Transverse colon (tissue), 4 donors: ENCODE measurements around the gene UNC13A. TPM values are rescaled to one million over a fixed set of nuclear protein-coding genes. Genes with fewer than 3 reads are reported as not detected.

Experiments used
- DNase-seq: peaks from one replicate; pipeline ENCODE4 v3.0.0-alpha.2; 2019
- H3K27ac ChIP-seq, 4 donors: fragments of 200-600 bp; sonication (generic); 2 replicates each; pipeline ENCODE4 v1.5.1; 2016 to 2018; ENCODE audit warnings: inconsistent platforms in 4 of 4
- H3K27me3 ChIP-seq: fragments of 200-600 bp; sonication (generic); 2 replicates; pipeline ENCODE4 v1.5.1; 2017; ENCODE audit warnings: inconsistent platforms
- H3K36me3 ChIP-seq, 4 donors: fragments of 200-600 bp; sonication (generic); 2 replicates each; pipeline ENCODE4 v1.5.1; 2017 to 2019; ENCODE audit warnings: inconsistent platforms in 4 of 4
- H3K4me1 ChIP-seq, 4 donors: fragments of 200-600 bp; sonication (generic); 2 replicates each; pipeline ENCODE4 v1.5.1; 2017 to 2020; ENCODE audit warnings: inconsistent platforms in 4 of 4
- H3K4me3 ChIP-seq, 4 donors: fragments of 200-600 bp; sonication (generic); 1 replicate in 1 of 4; 2 replicates in 3 of 4; pipeline versions ENCODE4 v1.5.1 to v1.6.1; 2017 to 2019; ENCODE audit warnings: inconsistent platforms in 4 of 4
- H3K9me3 ChIP-seq, 2 donors: fragments of 200-600 bp; sonication (generic); 2 replicates each; pipeline ENCODE4 v1.5.1; 2017 to 2019; ENCODE audit warnings: inconsistent platforms in 2 of 2
- CTCF ChIP-seq, 5 experiments: fragments of 200-600 bp in 3 of 5; fragments of 450-650 bp in 2 of 5; sonication (generic) in 3 of 5; IDR thresholded peaks; 1 replicate in 2 of 5; 2 replicates in 3 of 5; pipeline ENCODE4 v1.5.1; 2016 to 2017; ENCODE audit warnings: antibody characterized with exemption in 5 of 5, inconsistent platforms in 3 of 5, mild to moderate bottlenecking in 2 of 5, moderate library complexity in 1 of 5
- EP300 ChIP-seq: sonication (generic); formaldehyde crosslinking; IDR thresholded peaks from one replicate; pipeline ENCODE4 v1.6.1; 2017; ENCODE audit warnings: antibody characterized with exemption, low read depth
- POLR2A ChIP-seq: fragments of 450-650 bp; IDR thresholded peaks from one replicate; pipeline ENCODE4 v1.6.1; 2016; ENCODE audit warnings: antibody characterized with exemption, mild to moderate bottlenecking, moderate library complexity
- POLR2AphosphoS5 ChIP-seq, 3 donors: sonication (generic); formaldehyde crosslinking; IDR thresholded peaks; one replicate each; pipeline ENCODE4 v1.6.1; 2016; ENCODE audit warnings: antibody characterized with exemption in 3 of 3
- WGBS, 2 donors: methylation state at CpG; one replicate each; pipeline ENCODE4 v1.1.5; 2018; ENCODE audit warnings: low coverage in 1 of 2; 5-methylcytosine and 5-hydroxymethylcytosine counted together
- in situ Hi-C, 4 donors: fragments of 200-750 bp; cut with MboI; loops; one replicate each; pipeline versions ENCODE4 v1.15.0 to v1.15.1; 2017; ENCODE audit warnings: low sequenced_read_pairs in 3 of 4, low pct_ligation_motif_present in 1 of 4, low pct_unique_long_range_greater_than_20kb in 1 of 4
- intact Hi-C: fragments of 100-400 bp; cut with DNase I; formaldehyde crosslinking; loops from one replicate; pipeline ENCODE4 v1.15.1; 2023; ENCODE audit warnings: low total_unique reads
- total RNA-seq, 4 donors: library from RNA; depleted of rRNA; stranded (reverse); fragments of >200 nt; gene quantifications; one replicate each; pipeline ENCODE4 v1.1.0, GENCODE V29; 2016

Gene UNC13A
- total RNA-seq, 4 donors from 2014 or later = under 0.01 to 1.9 (median 0.30) TPM

- no peaks in the 10 kb centered on the region for H3K4me1 ChIP-seq
- H3K27me3 ChIP-seq = no peaks in the 10 kb centered on the region
- H3K36me3 ChIP-seq = no peaks in the 10 kb centered on the region
- H3K9me3 ChIP-seq = no peaks in the 10 kb centered on the region
- DNase-seq = no peak
- WGBS, 2 donors = 79% methylated on average over 12 of the region's 12 CpGs; no CpG with 5 or more reads in 1 of the 2 donors
- no peak overlapping the region for H3K27ac ChIP-seq
- TF ChIP-seq EP300 (no peak), POLR2AphosphoS5 (IDR thresholded peaks at IDR 0.05) (no peak), CTCF (IDR thresholded peaks at IDR 0.05) (no peak), POLR2A (no peak)
- intact Hi-C loops = loop anchor here (1.0 kb wide), 1 partner anchor 33 kb away; no protein-coding TSS in a partner anchor
- in situ Hi-C loops = no loop called here
- H3K4me3 ChIP-seq = no peak overlapping the region
These were observed 39.4 kb downstream of the UNC13A start for GRCh38 chr19:17648786-17649185.

GRCh38 chr19:17648097-17648660, 40.0 kb downstream of the UNC13A start:
- no peak overlapping the region for H3K4me3 ChIP-seq
- DNase-seq = no peak
- intact Hi-C loops (no loop called here), in situ Hi-C loops (no loop called here)
- no peak overlapping the region for H3K27ac ChIP-seq
- WGBS, 2 donors = 73% methylated on average over 30 of the region's 32 CpGs; no CpG with 5 or more reads in 1 of the 2 donors
- TF ChIP-seq POLR2AphosphoS5 (IDR thresholded peaks at IDR 0.05) (no peak), POLR2A (no peak), EP300 (no peak), CTCF (IDR thresholded peaks at IDR 0.05) (no peak)
- no peaks in the 10 kb centered on the region for H3K9me3 ChIP-seq
- H3K27me3 ChIP-seq = no peaks in the 10 kb centered on the region
- H3K4me1 ChIP-seq = no peaks in the 10 kb centered on the region
- H3K36me3 ChIP-seq = no peaks in the 10 kb centered on the region

GRCh38 chr19:17647071-17648020, 40.8 kb downstream of the UNC13A start:
- WGBS, 2 donors = 77 to 88% methylated on average over 15 to 50 of the region's 50 CpGs
- no peak for TF ChIP-seq POLR2AphosphoS5 (IDR thresholded peaks at IDR 0.05)
- no peaks in the 10 kb centered on the region for H3K4me1 ChIP-seq
- no peak for DNase-seq
- H3K27me3 ChIP-seq = no peaks in the 10 kb centered on the region
- no peak overlapping the region for H3K4me3 ChIP-seq
- in situ Hi-C loops = no loop called here
- H3K27ac ChIP-seq = no peak overlapping the region
- intact Hi-C loops = no loop called here
- H3K36me3 ChIP-seq = no peaks in the 10 kb centered on the region
- H3K9me3 ChIP-seq = no peaks in the 10 kb centered on the region

DNA sequence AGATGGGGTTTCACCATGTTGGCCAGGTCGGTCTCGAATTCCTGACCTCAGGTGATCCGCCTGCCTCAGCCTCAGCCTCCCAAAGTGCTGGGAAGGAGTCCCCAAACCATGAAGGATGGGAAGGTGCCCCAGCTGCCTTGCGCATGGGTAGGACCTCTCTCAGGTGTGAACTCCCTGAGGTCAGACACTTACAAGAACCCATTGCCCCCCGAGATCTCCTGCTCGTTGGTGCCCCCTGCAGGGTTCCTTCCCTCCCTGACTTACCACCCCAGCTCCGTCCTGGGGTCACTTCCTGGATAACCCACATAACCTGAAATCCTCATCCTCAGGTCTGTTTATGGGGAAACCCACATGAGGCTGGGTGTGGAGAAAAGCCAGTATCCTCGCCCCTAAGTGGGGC, 41.7 kb downstream of the UNC13A start:
- Histone ChIP-seq H3K36me3 (no peaks in the 10 kb centered on the region), H3K4me1 (no peaks in the 10 kb centered on the region), H3K9me3 (no peaks in the 10 kb centered on the region), H3K4me3 (no peak overlapping the region), H3K27ac (no peak overlapping the region), H3K27me3 (no peaks in the 10 kb centered on the region)
- TF ChIP-seq POLR2A = no peak
- TF ChIP-seq CTCF (IDR thresholded peaks at IDR 0.05) = no peak
- TF ChIP-seq EP300 = no peak
- TF ChIP-seq POLR2AphosphoS5 (IDR thresholded peaks at IDR 0.05) = no peak
- DNase-seq = no peak
- WGBS, 2 donors = 66% methylated on average over 8 of the region's 8 CpGs; no CpG with 5 or more reads in 1 of the 2 donors
- intact Hi-C loops (no loop called here), in situ Hi-C loops (no loop called here)
